A673 (cell line): ENCODE data around the gene FARP1. TPM values are rescaled to one million over a fixed set of nuclear protein-coding genes. Genes with fewer than 3 reads are reported as not detected.

ENCODE experiments used
- BruUV-seq: library from RNA; stranded (reverse); fragments of 400-500 nt; replicated peaks from 2 replicates; lab custom pipeline; 2021; lab: Mats Ljungman, UMichigan
- CTCF ChIA-PET: fragments of 300-600 bp; sonication (Branson Sonifier 250); formaldehyde crosslinking; loops from one replicate; lab custom pipeline; 2022; ENCODE audit warnings: antibody characterized with exemption; lab: Charles Lee
- POLR2A ChIA-PET: fragments of 300-600 bp; sonication (Branson Sonifier 250); formaldehyde crosslinking; loops from one replicate; lab custom pipeline; 2022; ENCODE audit warnings: antibody characterized with exemption; ENCODE audit not compliant: low non-redundant PET; lab: Charles Lee
- DNase-seq: peaks from one replicate; pipeline ENCODE4 v3.0.0-alpha.2; 2015; ENCODE audit warnings: low spot score
- H3K27ac ChIP-seq: fragments of 200-600 bp; sonication (generic); 2 replicates; pipeline ENCODE4 v1.5.1; 2016; ENCODE audit warnings: mixed run types, low read depth, mild to moderate bottlenecking, mixed read lengths, antibody characterized with exemption, low read length; ENCODE audit not compliant: poor library complexity, severe bottlenecking
- H3K27me3 ChIP-seq: fragments of 200-600 bp; sonication (generic); replicated peaks from 2 replicates; pipeline ENCODE4 v1.6.1; 2017; ENCODE audit warnings: mixed run types, low read depth, mild to moderate bottlenecking, mixed read lengths, antibody characterized with exemption, low read length; ENCODE audit not compliant: insufficient read depth, poor library complexity
- H3K36me3 ChIP-seq: fragments of 200-600 bp; sonication (generic); 2 replicates; pipeline ENCODE4 v1.6.1; 2016; ENCODE audit warnings: mixed run types, mild to moderate bottlenecking, mixed read lengths, antibody characterized with exemption, low read length; ENCODE audit not compliant: insufficient read depth, poor library complexity, severe bottlenecking
- H3K4me1 ChIP-seq: fragments of 200-600 bp; sonication (generic); 2 replicates; pipeline ENCODE4 v1.6.1; 2017; ENCODE audit warnings: mixed run types, mild to moderate bottlenecking, mixed read lengths, antibody characterized with exemption, low read length; ENCODE audit not compliant: insufficient read depth, poor library complexity, severe bottlenecking
- H3K4me3 ChIP-seq: fragments of 200-600 bp; sonication (generic); 2 replicates; pipeline ENCODE4 v1.5.1; 2016; ENCODE audit warnings: low read depth, mixed run types, mild to moderate bottlenecking, mixed read lengths, low read length; ENCODE audit not compliant: poor library complexity, severe bottlenecking
- H3K9me3 ChIP-seq: fragments of 200-600 bp; sonication (generic); 2 replicates; pipeline ENCODE4 v1.6.1; 2016; ENCODE audit warnings: mixed run types, low read depth, mild to moderate bottlenecking, mixed read lengths, antibody characterized with exemption, low read length; ENCODE audit not compliant: poor library complexity, severe bottlenecking
- EZH2 ChIP-seq: fragments of 200-600 bp; sonication (generic); IDR thresholded peaks from 2 replicates; pipeline ENCODE4 v1.6.1; 2017; ENCODE audit warnings: borderline replicate concordance, low read depth, mild to moderate bottlenecking, mixed read lengths, antibody characterized with exemption, low read length; ENCODE audit not compliant: poor library complexity, severe bottlenecking
- intact Hi-C: fragments of 100-400 bp; cut with micrococcal nuclease; formaldehyde crosslinking; loops from one replicate; pipeline ENCODE4 v1.10.0; 2022; ENCODE audit not compliant: unreplicated experiment
- total RNA-seq: library from RNA; stranded (reverse); gene quantifications from 2 replicates; pipeline ENCODE4 v1.2.3, GENCODE V29; 2021
- TF ChIP-seq, protein P1 (sequence below): fragments of 300-800, 200-600 bp; sonication (generic); conservative IDR thresholded peaks from 2 replicates; pipeline ENCODE4 v1.5.1; 2017; ENCODE audit warnings: low read depth, mild to moderate bottlenecking, antibody characterized with exemption, low read length, moderate library complexity, mixed read lengths

The FARP1 gene
- total RNA-seq, 1 experiment from 2014 or later: 177 TPM

DNA sequence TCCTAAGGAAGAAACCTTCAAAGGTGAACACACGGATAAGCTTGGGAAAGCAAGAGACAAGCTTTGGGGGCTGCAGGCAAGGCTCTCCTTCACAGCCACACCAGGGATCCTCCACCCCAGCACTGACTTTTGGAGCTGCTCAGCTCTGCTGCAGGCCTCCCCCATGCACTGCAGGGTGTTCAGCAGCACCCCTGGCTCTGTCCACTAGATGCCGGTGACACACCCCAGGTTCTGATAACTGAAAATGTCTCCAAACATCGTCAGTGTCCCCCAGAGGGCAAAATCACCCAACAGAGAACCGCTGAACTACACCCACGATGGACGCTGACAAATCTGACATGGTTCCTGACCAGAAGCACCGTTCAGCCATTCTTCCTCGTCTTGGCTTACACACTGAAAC is 343.5 kb downstream of the FARP1 start:
- peaks cover 34% of the 10 kb centered on the region for H3K4me1 ChIP-seq
- H3K9me3 ChIP-seq: no peaks in the 10 kb centered on the region
- no peaks in the 10 kb centered on the region for H3K36me3 ChIP-seq
- no TSS peak for BruUV-seq
- no peaks in the 10 kb centered on the region for H3K27me3 ChIP-seq
- H3K27ac ChIP-seq: no peak overlapping the region
- intact Hi-C loops: no loop called here
- no peak overlapping the region for H3K4me3 ChIP-seq
- CTCF ChIA-PET: no interaction called here
- POLR2A ChIA-PET: no interaction called here
- no peak for DNase-seq
- TF ChIP-seq, protein P1, sequence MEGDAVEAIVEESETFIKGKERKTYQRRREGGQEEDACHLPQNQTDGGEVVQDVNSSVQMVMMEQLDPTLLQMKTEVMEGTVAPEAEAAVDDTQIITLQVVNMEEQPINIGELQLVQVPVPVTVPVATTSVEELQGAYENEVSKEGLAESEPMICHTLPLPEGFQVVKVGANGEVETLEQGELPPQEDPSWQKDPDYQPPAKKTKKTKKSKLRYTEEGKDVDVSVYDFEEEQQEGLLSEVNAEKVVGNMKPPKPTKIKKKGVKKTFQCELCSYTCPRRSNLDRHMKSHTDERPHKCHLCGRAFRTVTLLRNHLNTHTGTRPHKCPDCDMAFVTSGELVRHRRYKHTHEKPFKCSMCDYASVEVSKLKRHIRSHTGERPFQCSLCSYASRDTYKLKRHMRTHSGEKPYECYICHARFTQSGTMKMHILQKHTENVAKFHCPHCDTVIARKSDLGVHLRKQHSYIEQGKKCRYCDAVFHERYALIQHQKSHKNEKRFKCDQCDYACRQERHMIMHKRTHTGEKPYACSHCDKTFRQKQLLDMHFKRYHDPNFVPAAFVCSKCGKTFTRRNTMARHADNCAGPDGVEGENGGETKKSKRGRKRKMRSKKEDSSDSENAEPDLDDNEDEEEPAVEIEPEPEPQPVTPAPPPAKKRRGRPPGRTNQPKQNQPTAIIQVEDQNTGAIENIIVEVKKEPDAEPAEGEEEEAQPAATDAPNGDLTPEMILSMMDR: no peak
- no peak for TF ChIP-seq EZH2

DNA sequence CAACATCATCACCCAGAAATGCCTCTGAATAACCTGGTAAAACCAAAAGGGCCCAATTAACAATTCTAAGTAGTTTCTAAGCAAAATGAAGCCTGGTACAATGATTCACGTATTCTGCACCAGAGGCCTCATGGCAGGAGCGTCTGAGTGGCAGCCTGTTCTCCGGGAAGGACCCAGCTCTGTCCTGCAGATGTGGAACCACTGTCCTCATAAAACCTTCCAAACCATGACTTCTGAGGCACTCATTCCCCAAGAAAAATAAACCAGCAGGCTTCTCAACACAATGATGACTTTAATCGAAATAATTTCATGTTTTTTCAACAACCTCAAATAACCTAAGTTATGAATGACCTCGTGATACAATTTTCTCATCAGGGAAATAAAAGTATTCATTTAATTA is 344.1 kb downstream of the FARP1 start:
- TF ChIP-seq, protein P1: no peak
- TF ChIP-seq EZH2: no peak
- no peak overlapping the region for H3K27ac ChIP-seq
- POLR2A ChIA-PET: no interaction called here
- intact Hi-C loops: no loop called here
- no peaks in the 10 kb centered on the region for H3K9me3 ChIP-seq
- no peak for DNase-seq
- CTCF ChIA-PET: no interaction called here
- no peaks in the 10 kb centered on the region for H3K27me3 ChIP-seq
- H3K4me3 ChIP-seq: no peak overlapping the region
- no TSS peak for BruUV-seq
- no peaks in the 10 kb centered on the region for H3K36me3 ChIP-seq
- H3K4me1 ChIP-seq: peaks cover 36% of the 10 kb centered on the region

DNA sequence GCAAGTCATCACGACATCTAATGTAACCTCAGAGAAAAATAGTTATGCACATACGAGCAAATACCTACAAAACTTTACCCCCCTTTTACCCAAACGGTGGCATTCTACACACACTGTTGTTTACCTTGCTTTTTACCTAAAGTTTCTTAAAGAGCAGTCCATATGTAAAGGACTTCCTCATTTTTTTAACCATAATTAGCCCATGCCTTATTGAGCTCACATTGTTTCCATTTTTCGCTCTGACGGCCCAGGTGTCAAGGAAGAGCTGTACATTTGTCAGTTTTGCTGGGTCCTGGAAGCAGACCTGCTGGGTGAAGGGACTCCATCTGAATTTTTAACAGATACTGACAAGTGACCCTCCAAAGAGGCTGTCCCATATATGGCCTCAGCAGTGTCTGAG is 344.6 kb downstream of the FARP1 start:
- CTCF ChIA-PET: interaction anchor here (1.0 kb wide), 1 partner anchor 42 kb away, joined by 3 read pairs; no protein-coding TSS in a partner anchor
- BruUV-seq: no TSS peak
- H3K27me3 ChIP-seq: no peaks in the 10 kb centered on the region
- H3K9me3 ChIP-seq: no peaks in the 10 kb centered on the region
- no peak for DNase-seq
- no peak overlapping the region for H3K27ac ChIP-seq
- no peaks in the 10 kb centered on the region for H3K36me3 ChIP-seq
- no peak for TF ChIP-seq EZH2
- TF ChIP-seq, protein P1: no peak
- intact Hi-C loops: no loop called here
- peaks cover 41% of the 10 kb centered on the region for H3K4me1 ChIP-seq
- no peak overlapping the region for H3K4me3 ChIP-seq
- POLR2A ChIA-PET: interaction anchor here (0.6 kb wide), 2 partner anchors 168 to 461 kb away, joined by 5 read pairs; no protein-coding TSS in a partner anchor
